ENCODE results near the gene MORF4L2. TPM values are rescaled to one million over a fixed set of nuclear protein-coding genes. Genes with fewer than 3 reads are reported as not detected.

Gene MORF4L2
- total and polyA plus RNA-seq, 2 experiments from 2014 or later, result 772 to 1,160 TPM

DNA sequence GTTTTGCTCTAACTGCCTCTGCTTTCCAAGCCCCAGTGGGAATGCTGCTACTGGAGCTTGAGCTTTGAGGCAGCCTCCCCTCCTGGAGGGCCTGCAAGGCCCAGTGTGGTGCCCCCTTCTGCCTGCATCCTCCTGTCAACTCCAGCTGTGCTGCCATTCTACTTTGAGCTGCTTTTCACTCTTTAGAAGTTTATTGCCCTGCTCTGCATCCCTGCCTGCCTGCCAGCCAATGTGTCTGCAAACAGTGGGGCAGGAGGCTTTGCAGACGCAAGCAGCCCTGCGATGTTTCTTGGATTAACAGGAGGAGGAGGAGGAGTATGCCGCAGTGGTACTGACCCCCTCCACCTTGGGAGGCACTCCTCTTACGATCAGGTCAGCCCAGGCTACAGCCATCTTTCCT is 40.6 kb upstream of the MORF4L2 start:
- H3K27me3 ChIP-seq, result peaks cover 8% of the 10 kb centered on the region
- no peaks in the 10 kb centered on the region for H3K9me3 ChIP-seq (ENCODE audit: low read depth)
- H3K36me3 ChIP-seq (replicated peaks; ENCODE audit: insufficient read depth, low read depth), result no peaks in the 10 kb centered on the region

DNA sequence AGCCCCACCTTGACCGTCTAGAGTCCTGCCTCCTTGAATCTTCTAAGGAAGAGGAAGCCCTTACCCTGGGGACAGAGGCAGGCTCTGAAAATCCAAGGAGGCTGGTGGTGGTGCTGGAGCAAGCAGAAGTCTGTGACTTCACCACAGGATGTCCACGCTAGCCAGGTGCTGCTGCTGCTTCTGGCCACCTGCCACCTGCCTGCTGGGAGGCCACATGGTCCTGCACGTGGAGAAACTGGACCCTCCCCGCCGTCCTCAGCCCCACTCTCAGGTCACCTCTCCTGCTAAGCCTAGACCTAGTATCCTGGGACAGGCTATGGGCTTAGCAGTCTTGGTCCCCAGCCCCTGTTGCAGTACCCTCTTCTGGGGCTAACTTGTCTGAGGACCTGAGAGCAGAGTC is 40.0 kb upstream of the MORF4L2 start:
- no peak for DNase-seq (ENCODE audit: low spot score)
- Histone ChIP-seq H3K79me2 (no peaks in the 10 kb centered on the region), H3K4me2 (no peak overlapping the region), H3K27me3 (peaks cover 8% of the 10 kb centered on the region), H3K9me3 (ENCODE audit: low read depth) (no peaks in the 10 kb centered on the region), H3K36me3 (replicated peaks; ENCODE audit: insufficient read depth, low read depth) (no peaks in the 10 kb centered on the region), H3K4me1 (ENCODE audit: insufficient read depth) (no peaks in the 10 kb centered on the region), H3K27ac (no peak overlapping the region), H2AFZ (no peak overlapping the region), H3K9me2 (replicated peaks; ENCODE audit: insufficient read depth) (no peaks in the 10 kb centered on the region), H4K20me1 (ENCODE audit: insufficient read depth, poor library complexity, severe bottlenecking) (no peaks in the 10 kb centered on the region), H3K4me3 (no peak overlapping the region)
- WGBS (ENCODE audit: low lambda C conversion rate, missing lambda C conversion rate), result 80% methylated on average over 5 of the region's 5 CpGs
- TF ChIP-seq EZH2 (IDR thresholded peaks at IDR 0.05; ENCODE audit: borderline replicate concordance) (no peak), EZH2phosphoT487 (IDR thresholded peaks at IDR 0.05; ENCODE audit: low read depth, severe bottlenecking, unreplicated experiment) (no peak)
- TF ChIP-seq, protein P1, sequence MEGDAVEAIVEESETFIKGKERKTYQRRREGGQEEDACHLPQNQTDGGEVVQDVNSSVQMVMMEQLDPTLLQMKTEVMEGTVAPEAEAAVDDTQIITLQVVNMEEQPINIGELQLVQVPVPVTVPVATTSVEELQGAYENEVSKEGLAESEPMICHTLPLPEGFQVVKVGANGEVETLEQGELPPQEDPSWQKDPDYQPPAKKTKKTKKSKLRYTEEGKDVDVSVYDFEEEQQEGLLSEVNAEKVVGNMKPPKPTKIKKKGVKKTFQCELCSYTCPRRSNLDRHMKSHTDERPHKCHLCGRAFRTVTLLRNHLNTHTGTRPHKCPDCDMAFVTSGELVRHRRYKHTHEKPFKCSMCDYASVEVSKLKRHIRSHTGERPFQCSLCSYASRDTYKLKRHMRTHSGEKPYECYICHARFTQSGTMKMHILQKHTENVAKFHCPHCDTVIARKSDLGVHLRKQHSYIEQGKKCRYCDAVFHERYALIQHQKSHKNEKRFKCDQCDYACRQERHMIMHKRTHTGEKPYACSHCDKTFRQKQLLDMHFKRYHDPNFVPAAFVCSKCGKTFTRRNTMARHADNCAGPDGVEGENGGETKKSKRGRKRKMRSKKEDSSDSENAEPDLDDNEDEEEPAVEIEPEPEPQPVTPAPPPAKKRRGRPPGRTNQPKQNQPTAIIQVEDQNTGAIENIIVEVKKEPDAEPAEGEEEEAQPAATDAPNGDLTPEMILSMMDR (IDR thresholded peaks at IDR 0.05; ENCODE audit: poor library complexity), result no peak

More for the DNA sequence above, 40.6 kb upstream of the MORF4L2 start:
- no peak for TF ChIP-seq EZH2phosphoT487 (IDR thresholded peaks at IDR 0.05; ENCODE audit: low read depth, severe bottlenecking, unreplicated experiment)
- no peak overlapping the region for H2AFZ ChIP-seq
- H3K27ac ChIP-seq, result no peak overlapping the region
- no peaks in the 10 kb centered on the region for H3K4me1 ChIP-seq (ENCODE audit: insufficient read depth)
- H3K79me2 ChIP-seq, result no peaks in the 10 kb centered on the region
- H3K9me2 ChIP-seq (replicated peaks; ENCODE audit: insufficient read depth), result no peaks in the 10 kb centered on the region
- H3K4me2 ChIP-seq, result no peak overlapping the region
- no peak overlapping the region for H3K4me3 ChIP-seq
- DNase-seq (ENCODE audit: low spot score), result no peak
- 41% methylated on average over 4 of the region's 4 CpGs for WGBS (ENCODE audit: low lambda C conversion rate, missing lambda C conversion rate)
- no peaks in the 10 kb centered on the region for H4K20me1 ChIP-seq (ENCODE audit: insufficient read depth, poor library complexity, severe bottlenecking)

DNA sequence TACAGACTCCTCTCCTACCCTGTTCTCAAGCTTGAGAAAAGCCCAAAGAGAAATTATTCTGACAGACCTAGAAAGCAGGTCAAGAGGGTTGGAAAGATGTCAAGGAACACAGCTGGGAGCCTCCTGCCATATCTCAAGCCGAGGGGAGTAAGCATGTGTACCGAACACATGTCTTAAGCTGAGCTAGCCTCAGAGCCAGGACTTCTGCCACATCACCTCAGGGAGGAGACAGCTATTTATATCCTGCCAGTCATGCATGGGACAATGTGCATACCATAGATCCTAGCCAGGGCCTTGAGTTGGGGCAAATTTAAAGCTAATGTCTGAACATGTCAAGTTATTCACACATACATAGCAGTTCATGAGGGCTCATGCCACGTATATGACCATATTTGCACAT is 36.0 kb upstream of the MORF4L2 start:
- no peaks in the 10 kb centered on the region for H3K9me3 ChIP-seq (ENCODE audit: low read depth)
- WGBS (ENCODE audit: low lambda C conversion rate, missing lambda C conversion rate), result 82% methylated on average over 3 of the region's 3 CpGs
- H3K4me2 ChIP-seq, result no peak overlapping the region
- H3K4me1 ChIP-seq (ENCODE audit: insufficient read depth), result no peaks in the 10 kb centered on the region
- no peak overlapping the region for H2AFZ ChIP-seq
- no peaks in the 10 kb centered on the region for H4K20me1 ChIP-seq (ENCODE audit: insufficient read depth, poor library complexity, severe bottlenecking)
- H3K27ac ChIP-seq, result no peak overlapping the region
- no peaks in the 10 kb centered on the region for H3K27me3 ChIP-seq
- no peak overlapping the region for H3K4me3 ChIP-seq
- no peaks in the 10 kb centered on the region for H3K9me2 ChIP-seq (replicated peaks; ENCODE audit: insufficient read depth)
- no peaks in the 10 kb centered on the region for H3K36me3 ChIP-seq (replicated peaks; ENCODE audit: insufficient read depth, low read depth)
- TF ChIP-seq, protein P1 (IDR thresholded peaks at IDR 0.05; ENCODE audit: poor library complexity), result no peak
- TF ChIP-seq EZH2 (IDR thresholded peaks at IDR 0.05; ENCODE audit: borderline replicate concordance), result no peak
- no peak for TF ChIP-seq EZH2phosphoT487 (IDR thresholded peaks at IDR 0.05; ENCODE audit: low read depth, severe bottlenecking, unreplicated experiment)
- H3K79me2 ChIP-seq, result no peaks in the 10 kb centered on the region
- DNase-seq (ENCODE audit: low spot score), result no peak

DNA sequence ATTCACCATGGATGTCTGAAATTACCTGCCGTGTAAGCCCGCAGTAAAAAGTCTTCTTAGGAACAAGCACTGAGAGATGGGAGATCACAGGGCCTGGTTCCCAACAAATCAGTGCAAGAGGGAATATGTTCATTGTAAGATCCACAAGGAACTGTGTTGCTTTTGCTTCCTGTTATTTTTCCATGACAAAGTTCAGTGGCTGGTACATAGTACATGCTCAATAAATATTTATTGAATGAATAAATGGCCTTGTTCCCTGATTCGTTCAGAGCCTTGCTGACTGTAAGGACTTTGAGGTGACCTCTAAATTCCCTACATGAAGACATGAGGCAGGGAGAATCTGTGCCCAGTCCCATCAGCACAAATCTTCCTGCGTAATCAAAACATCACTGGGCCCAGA is 31.6 kb upstream of the MORF4L2 start:
- no peaks in the 10 kb centered on the region for H3K36me3 ChIP-seq (replicated peaks; ENCODE audit: insufficient read depth, low read depth)
- no peak overlapping the region for H2AFZ ChIP-seq
- WGBS (ENCODE audit: low lambda C conversion rate, missing lambda C conversion rate), result 90% methylated on average over 4 of the region's 4 CpGs
- no peaks in the 10 kb centered on the region for H3K27me3 ChIP-seq
- peak overlapping the region; percentile 57 for H3K27ac ChIP-seq
- H3K79me2 ChIP-seq, result no peaks in the 10 kb centered on the region
- H3K9me2 ChIP-seq (replicated peaks; ENCODE audit: insufficient read depth), result no peaks in the 10 kb centered on the region
- H3K4me2 ChIP-seq, result no peak overlapping the region
- TF ChIP-seq, protein P1 (IDR thresholded peaks at IDR 0.05; ENCODE audit: poor library complexity), result no peak
- no peak for TF ChIP-seq EZH2 (IDR thresholded peaks at IDR 0.05; ENCODE audit: borderline replicate concordance)
- no peak for TF ChIP-seq EZH2phosphoT487 (IDR thresholded peaks at IDR 0.05; ENCODE audit: low read depth, severe bottlenecking, unreplicated experiment)
- H3K4me3 ChIP-seq, result no peak overlapping the region
- no peaks in the 10 kb centered on the region for H3K4me1 ChIP-seq (ENCODE audit: insufficient read depth)
- H3K9me3 ChIP-seq (ENCODE audit: low read depth), result no peaks in the 10 kb centered on the region
- no peaks in the 10 kb centered on the region for H4K20me1 ChIP-seq (ENCODE audit: insufficient read depth, poor library complexity, severe bottlenecking)
- DNase-seq (ENCODE audit: low spot score), result no peak
